Measurements from ENCODE around the gene CANX.

GRCh38 chr5:179777909-179778308 lies 79.1 kb downstream of the CANX start:
- no peak for TF ChIP-seq MAX (IDR thresholded peaks at IDR 0.05)
- TF ChIP-seq USF1 (IDR thresholded peaks at IDR 0.05): no peak
- TF ChIP-seq RAD21 (IDR thresholded peaks at IDR 0.05; ENCODE audit: low read depth): no peak
- TF ChIP-seq YY1 (IDR thresholded peaks at IDR 0.05; ENCODE audit: low read depth): no peak
